Left renal pelvis (tissue), 4 donors: Measurements from ENCODE around the gene CASR. TPM values are rescaled to one million over a fixed set of nuclear protein-coding genes. Genes with fewer than 3 reads are reported as not detected.
A peak's percentile ranks its signal among the peaks of the same experiment; 100 is the strongest.

Source experiments
- DNase-seq, 4 donors: peaks; one replicate each; pipeline ENCODE4 v3.0.0-alpha.2; 2013; ENCODE audit warnings: low read depth in 4 of 4, low spot score in 3 of 4
- polyA plus RNA-seq, 4 donors: library from polyadenylated mRNA; unstranded; fragments of 120-200 nt; gene quantifications; one replicate each; pipeline ENCODE4 v1.2.1, GENCODE V29; 2013; ENCODE audit not compliant: insufficient read length in 4 of 4

Gene CASR
- polyA plus RNA-seq, 4 donors: 0.48 to 27.1 (median 21.9) TPM

DNA sequence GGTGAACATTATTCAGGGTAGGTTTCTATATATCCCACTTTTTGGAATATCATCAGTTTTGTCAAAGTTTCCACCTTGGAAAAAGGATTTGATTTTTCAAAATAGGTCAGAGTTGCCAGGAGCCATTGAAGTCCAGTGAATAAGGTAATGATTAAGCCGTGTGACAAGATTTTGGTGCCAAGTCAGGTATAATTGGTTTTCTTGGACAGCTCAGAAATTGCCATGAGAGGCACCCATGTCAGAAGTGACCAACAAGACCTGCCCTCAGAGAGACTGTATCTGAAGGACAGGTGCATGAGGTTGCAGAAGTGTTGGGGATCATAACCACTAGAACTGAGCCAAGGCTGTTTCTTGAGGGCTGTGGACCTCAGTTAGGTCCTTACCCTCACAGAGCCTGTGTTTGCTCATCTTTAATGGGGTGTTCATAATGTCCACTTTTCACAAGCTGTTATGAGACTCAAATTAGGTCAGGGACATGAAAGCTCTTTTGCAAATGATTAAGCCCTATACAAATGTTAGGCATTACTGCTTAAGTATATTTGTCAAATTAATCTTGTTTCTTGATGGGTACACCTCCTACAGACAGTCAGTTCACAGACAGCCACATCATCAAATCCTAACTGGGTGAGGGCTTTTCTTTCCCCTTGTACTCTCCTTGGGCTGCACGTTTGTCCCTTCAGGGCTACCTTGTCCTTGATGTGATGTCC lies 32.3 kb downstream of the CASR start:
- no peak for DNase-seq

DNA sequence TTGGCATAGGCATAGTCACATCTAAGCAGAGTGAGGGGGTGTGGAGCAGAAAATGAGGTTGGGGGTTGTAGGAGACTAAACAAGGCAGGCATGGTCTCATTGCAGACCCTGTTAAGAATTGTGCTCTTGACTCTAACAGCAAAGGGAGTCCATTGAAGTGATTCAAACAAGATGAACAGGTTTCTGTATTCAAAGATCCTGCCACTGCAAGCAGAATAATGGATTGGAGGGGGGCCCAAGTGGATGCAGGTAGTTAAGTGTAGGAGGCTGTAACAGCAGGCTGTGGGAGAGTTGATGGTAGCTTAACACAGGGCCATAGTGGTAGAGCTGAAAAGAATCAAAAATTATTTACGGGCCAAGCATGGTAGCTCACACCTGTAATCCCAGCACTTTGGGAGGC lies 34.4 kb downstream of the CASR start:
- no peak for DNase-seq

DNA sequence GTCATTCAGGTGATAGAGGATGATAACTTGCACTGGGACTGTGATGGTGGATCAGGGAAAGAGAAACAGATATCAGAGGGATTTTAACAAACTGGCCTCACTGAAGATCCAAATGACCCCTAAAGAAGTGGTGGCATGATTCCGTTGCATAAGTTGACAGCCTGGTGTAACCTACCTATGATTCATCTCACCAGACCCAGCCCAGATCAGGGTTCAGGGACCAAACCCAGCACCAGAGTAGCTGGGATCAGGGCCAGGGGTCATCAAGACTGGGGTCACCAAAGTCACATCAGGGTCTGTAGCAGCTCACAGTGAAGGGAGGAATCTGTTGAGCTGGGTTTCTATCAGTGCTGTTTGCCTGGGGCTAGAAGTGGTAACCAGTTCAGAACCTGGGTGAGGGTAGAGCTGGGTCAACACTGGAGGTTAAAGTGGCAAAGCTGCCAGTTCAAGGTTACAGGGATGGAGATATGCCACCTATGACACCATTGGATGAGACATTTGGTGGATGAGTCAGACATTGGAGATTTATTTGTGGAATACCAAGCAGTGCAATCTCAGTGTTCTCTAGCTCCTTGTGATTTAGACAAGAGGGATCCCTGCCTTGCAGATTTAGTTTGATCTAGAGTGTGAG lies 35.9 kb downstream of the CASR start:
- DNase-seq: no peak

DNA sequence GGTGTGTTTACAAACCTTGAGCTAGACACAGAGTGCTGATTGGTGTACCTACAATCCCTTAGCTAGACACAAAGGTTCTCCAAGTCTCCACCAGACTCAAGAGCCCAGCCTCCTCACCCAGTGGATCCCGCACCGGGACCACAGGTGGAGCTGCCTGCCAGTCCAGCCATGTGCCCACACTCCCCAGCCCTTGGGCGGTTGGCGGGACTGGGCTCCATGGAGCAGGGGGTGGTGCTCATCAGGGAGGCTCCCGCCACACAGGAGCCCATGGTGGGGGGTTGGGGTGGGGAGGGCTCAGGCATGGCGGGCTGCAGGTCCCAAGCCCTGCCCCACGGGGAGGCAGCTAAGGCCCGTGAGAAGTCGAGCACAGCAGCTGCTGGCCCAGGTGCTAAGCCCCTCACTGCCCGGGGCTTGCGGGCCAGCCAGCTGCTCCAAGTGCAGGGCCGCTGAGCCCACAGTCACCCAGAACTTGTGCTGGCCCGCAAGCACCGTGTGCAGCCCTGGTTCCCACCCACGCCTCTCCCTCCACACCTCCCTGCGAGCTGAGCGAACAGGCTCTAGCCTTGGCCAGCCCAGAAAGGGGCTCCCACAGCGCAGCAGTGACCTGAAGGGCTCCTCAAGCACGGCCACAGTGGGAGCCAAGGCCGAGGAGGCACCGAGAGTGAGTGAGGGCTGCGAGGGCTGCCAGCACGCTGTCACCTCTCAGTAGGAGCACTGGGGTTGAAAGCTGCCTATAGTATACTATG lies 43.7 kb downstream of the CASR start:
- DNase-seq: no peak

DNA sequence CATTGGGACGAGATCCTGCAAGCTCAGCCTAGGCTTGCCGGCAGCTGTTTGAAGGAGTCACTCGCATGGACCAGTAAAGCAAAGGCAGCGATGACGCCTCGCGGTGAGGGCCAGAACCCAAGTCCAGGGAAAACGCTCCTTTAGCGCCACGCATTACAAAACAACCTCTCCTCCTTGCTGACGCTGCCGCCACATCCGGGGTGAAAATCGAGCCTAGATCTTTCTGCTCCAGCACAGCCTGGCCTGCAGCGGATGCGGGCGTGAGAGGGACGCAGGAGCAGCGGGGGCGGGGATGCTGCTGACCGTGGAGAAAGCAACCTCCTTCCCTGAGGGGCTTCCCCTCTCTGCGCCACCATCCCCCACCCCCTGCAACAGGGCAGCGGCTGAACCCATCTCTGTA lies 46.7 kb downstream of the CASR start:
- DNase-seq: no peak

DNA sequence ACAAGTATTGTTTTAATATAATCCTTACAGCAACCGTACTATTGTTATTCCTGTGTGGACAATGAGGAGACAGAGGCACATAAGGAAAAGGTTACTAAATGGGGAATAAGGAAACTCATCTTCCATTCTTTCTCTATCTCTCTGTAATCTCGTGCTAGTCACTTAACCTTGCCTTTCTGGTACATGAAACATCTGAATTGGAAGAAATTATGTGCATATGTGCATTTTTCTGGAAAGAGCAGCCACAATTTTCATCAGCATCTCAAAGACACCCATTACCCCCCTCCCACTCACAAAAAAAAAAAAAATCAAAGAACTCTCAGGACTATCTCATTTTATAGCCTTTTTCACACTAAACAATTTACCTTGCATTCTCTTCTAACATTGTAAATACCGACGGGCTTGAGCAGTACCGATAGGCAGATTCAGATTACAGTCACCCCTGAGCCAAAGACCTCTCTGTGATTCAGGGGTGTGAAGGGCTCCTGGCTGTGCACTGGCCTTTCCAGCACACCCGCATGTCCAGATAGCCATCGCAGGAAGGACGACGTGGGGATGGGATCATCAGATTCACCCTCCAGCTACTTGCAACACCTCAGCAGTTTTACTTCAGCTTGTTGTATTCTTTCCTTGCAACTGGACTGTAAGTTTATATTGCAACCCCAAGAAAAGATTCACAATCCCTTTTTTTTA lies 48.1 kb downstream of the CASR start:
- DNase-seq: no peak

DNA sequence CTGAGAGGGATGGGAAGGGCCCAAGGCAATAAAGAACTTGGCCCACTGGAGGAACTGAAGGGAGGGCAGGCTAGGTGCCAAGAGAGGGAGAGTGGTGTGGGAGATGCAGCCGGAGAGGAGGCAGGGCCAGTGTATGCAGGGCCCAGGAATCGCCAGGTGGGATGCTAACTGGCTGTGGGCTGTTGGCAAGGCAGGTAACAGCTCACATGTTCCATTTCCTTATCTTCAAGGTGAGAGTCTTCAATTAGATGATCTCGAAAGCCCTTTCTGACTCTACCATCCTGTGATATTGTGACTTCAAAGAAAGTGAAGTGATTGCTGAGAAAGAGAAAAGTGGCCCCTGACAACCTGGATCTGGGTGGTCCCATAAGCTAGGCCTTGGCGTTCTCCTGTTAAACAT lies 49.0 kb downstream of the CASR start:
- no peak for DNase-seq

DNA sequence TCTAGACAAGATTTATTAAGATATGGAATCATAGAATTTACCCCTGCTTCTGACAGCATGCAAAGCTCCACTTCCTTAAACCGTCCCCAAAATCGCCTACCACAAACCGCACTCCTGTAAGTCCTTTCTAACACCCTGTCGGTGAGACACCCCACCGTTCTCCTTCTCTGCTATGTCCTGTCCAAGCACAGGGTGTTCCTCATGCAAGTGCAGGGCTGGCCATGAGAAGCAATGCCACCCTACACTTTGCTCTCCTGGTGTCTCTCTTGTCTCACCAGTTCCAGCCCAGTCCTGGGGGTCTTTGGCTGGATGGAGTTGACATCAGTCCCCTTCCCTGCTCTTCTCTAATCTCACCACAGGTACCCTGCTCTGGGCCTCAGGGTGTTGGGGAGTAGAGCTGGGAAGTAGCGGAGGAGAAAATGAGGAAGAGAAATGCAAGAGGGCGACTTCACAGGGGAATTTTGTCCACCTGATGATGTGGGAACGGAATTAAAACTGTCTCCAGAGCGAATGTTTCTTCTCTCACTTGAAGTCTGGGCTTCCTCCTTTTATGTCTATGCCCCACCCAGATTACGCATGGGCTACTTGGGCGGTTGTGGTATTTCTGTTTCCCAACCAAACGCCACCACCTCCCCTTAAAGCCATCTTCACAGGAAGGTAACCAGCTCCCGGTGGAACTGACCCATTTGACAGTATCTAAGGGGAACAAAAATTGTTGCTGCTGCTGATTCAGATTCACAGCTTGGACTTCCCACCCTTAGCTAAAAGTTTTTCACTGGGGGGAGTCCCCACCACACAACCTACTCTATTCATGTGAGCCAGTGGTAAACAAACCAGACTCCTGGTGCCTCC lies 49.9 kb downstream of the CASR start:
- no peak for DNase-seq

DNA sequence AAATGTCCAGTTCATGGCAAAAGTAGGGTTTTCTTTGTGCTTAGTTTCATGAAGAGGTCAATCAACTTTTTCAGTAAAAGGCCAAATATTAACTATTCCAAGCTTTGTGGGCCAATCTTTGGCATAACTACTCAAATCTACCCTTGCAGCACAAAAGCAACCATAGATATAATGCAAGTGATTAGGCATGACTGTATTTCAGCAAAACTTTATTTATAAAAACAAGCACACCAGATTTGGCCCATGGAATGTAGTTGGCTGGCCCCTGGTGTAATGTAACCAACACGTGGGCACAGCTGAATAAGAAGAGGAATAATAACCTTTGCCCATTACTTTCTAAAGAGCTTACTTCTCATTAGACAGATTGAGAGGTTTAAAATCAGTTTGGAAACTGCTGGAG lies 50.6 kb downstream of the CASR start:
- no peak for DNase-seq

DNA sequence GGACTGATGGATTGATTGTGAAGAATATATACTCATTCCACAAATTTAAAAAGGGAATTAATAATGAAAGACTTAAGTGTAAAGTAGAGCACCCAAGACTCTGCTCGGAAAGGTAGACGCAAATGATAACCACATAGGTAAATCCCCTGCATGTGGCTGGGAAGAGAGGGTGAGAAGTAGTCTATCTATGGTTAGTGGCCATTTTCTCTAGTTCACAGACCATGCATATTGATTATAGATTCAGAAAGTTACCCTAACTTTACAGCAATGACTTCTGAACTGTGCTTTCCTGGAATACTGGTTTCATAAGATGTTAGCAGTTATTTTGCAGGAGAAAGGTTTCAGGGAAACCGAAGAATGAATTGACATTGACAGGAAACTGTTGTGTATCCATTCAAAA lies 51.7 kb downstream of the CASR start:
- DNase-seq: no peak

DNA sequence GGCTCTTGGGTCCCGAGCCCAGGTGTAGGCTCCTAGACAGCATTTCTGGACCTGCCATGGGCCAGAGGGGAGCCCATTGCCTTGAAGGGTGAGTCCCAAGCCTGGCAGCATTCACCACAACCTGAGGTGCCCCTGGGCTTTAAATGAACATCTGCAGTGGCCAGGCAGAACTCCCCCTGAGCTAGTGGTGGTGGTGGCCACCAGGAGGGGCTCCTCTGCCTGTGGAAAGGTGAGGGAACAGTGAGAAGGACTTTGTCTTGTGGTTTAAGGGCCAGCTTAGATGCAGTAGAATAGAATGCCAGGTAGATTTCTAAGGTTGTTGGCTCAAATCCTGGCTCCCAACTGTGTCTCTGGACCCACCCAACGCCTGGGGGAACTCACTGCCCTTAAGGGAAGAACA lies 55.6 kb downstream of the CASR start:
- DNase-seq: no peak

DNA sequence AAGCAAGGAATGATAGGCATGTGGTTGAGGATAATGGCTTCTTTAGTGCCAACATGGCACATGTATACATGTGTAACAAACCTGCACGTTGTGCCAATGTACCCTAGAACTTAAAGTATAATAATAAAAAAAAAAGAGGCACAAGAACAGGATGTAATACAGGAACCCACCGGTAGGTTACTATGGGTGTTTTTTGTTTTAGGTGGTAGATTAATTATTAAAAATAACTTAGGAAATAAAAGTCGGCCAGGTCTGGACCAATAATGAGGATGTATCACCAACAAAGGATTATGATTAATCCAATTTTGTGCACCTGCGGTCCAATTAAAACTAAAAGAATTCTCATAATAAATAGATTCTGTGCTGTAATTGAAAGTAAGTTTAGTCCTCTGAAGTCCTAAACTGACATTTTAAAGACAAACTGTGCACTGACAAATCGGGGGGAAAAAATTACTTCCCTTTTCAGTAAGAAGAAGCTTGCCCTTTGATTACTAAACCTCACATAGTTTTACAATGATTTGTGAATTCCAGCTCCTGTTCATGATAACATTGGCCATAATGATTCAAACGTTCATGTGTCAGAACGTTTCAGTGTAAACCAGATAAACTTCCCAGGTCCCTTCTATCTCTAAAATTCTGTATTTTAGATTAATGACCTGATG lies 62.2 kb downstream of the CASR start:
- no peak for DNase-seq

DNA sequence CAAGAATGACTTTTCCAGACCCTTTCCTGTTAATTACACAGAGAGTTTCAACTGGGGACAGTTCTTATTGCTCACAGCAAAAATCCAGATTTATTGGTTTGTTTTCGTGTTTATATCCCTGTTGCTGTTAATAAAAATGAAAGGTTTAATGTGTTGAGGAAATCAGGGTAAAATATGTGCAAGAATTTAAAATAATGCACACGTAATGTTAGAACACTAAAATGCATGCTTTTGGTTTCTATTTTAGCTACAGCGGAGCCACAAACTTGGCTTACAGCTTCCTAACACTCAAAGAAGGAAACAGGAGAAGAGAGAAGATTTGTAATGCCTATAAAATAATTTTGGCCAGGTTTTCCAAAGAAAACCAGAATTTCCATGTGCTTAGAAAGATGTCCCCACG lies 62.7 kb downstream of the CASR start:
- peak in 1 of 4 donors; percentile 22 for DNase-seq

DNA sequence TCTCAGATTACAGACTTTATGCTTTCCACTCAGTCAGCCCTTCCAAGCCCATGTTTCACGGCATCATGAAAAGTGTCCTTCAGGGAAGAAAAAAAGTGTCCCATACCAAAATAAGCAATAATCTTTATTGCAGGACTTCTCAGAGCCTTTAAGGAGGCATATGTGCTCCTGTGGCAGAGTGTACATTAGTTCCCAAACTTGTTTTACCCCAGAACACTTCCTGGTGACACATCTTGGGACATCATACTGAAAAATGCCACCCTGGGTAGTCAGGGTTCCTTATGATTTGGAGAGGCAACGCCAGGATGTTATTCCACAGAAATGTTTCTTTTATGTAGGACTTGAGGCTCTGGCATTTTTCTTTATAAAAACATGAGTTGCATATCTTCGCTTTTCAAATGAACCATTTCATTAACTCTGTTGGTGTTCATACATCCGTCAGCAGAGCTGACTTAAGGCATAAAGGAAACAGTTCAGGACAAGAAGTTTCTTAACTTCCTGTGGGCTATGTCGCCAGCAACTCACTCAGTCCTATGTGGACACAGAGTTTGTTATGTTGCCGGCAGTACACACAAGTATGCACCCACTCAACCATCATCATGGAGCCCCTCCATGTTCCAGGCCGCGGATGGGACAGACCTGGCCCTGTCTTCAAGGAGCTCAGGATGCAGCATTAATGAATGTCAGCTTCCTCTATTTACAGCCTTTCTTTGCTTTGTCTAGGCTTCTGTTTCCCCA lies 63.8 kb downstream of the CASR start:
- no peak for DNase-seq

DNA sequence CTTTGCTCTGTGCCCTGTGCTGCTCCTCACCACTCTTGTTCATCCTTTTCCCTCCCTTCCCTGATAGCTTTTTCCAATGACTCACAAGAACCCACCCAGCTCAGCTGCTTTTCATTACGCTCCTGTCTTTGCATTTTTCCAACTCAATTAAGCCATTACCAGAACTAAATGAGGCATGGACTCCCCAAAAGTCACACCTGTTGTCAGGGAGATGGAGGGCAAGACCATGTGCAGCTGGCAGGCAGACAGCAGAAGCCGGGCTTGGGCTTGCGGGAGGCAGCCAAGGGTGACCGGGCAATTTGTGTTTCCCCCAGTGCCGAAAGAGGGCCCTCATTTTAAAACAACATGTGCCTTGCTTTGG lies 64.3 kb downstream of the CASR start:
- DNase-seq: peak in 3 of 4 donors; percentile 24 to 46 (median 35)

DNA sequence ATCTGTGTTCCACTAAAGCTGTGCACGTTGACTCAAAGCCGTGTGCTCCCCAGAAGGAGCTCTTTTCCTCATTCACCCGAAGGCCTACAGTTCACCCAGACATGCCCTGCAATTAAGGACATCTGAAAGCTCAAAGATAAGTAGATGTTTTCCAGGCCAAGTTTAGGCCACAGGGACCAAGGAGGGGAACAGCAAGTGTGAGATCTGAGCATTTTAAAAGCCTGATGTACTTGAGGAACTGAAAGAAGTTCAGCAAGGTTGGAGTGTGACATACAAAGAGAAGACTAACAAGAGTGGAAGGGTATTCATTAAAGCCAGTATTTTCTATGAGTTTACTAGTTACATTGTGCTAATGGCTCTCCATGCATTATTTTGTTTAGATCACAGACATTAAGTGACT lies 68.0 kb downstream of the CASR start:
- DNase-seq: no peak

DNA sequence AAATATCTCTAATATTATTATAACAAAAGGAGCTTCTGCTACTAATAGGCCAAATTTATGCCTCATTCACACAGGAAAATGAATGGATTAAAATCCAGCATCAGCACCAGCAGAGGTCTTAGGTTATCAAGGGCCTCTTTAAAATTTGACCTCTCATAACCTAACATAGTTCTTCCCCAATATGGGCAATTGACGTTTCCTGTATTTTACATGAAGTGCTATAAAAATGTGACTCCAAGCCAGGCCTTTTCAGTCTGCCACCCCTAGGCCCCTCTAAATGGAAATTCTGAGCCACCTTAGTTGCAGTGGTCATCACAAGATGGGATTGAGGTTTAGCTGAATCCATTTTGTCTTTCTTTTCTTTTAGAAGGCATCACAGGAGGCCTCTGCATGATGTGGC lies 70.1 kb downstream of the CASR start:
- DNase-seq: no peak

DNA sequence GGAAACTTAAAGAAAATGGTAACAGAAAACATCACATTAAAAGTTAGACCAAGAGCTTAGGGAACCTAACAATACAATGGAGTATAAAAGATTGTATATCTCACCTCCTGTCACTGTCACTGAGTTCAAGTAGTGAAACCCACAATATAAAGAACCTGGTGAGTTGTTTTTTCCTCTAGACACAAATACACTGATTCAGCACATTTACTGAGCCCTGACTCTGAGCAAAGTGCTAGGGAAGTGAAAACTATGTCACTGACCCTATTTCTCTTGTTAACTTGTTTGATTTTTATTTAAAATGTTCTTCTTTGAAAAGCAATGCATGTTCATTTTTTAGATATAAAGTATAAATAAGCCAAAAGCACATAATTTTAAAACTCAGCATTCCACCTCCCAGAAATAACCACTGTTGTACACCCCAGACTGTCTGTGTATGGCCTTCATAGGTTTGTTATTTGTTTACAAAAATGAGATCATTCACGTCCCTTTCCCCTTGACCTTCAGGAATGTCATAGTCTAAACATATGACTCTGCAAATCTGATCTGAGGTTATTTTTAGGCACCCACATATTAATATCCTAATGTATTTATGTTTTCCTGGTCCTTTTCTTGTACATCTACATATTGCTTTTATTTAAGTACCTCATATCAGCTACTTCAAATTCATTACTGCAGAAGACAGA lies 72.4 kb downstream of the CASR start:
- no peak for DNase-seq
